Sigmoid colon (tissue), 7 donors: ENCODE data around the gene GBF1. TPM values are rescaled to one million over a fixed set of nuclear protein-coding genes. Genes with fewer than 3 reads are reported as not detected.

Experiments used
- DNase-seq: peaks from one replicate; pipeline ENCODE4 v3.0.0-alpha.2; 2019
- H3K27ac ChIP-seq, 4 donors: fragments of 200-600 bp; sonication (generic); one replicate each; pipeline ENCODE4 v1.5.1; 2016 to 2019; ENCODE audit warnings: mild to moderate bottlenecking in 1 of 4
- H3K27me3 ChIP-seq, 3 donors: fragments of 200-600 bp; sonication (generic); one replicate each; pipeline ENCODE4 v1.5.1; 2019; ENCODE audit warnings: mild to moderate bottlenecking in 1 of 3
- H3K36me3 ChIP-seq, 4 donors: fragments of 200-600 bp; sonication (generic); one replicate each; pipeline ENCODE4 v1.5.1; 2016 to 2019
- H3K4me1 ChIP-seq, 4 donors: fragments of 200-600 bp; sonication (generic); one replicate each; pipeline ENCODE4 v1.5.1; 2017 to 2019
- H3K4me3 ChIP-seq, 4 donors: fragments of 200-600 bp; sonication (generic); one replicate each; pipeline ENCODE4 v1.5.1; 2017 to 2019; ENCODE audit warnings: mild to moderate bottlenecking in 2 of 4, moderate library complexity in 1 of 4
- H3K9me3 ChIP-seq, 4 donors: fragments of 200-600 bp in 3 of 4; sonication (generic) in 3 of 4; one replicate each; pipeline versions ENCODE4 v1.5.1 to v1.6.1; 2013 to 2019
- EP300 ChIP-seq, 4 donors: sonication (generic); formaldehyde crosslinking; IDR thresholded peaks; one replicate each; pipeline ENCODE4 v1.6.1; 2017; ENCODE audit warnings: antibody characterized with exemption in 4 of 4
- POLR2A ChIP-seq, 2 donors: fragments of 450-650 bp; IDR thresholded peaks; one replicate each; pipeline ENCODE4 v1.6.1; 2016; ENCODE audit warnings: antibody characterized with exemption in 2 of 2, mild to moderate bottlenecking in 2 of 2, moderate library complexity in 2 of 2
- POLR2AphosphoS5 ChIP-seq, 4 donors: sonication (generic); formaldehyde crosslinking; IDR thresholded peaks; one replicate each; pipeline ENCODE4 v1.6.1; 2017; ENCODE audit warnings: antibody characterized with exemption in 4 of 4
- WGBS, 2 donors: extraction: QIAGEN DNeasy Blood & Tissue Kit; methylation state at CpG; one replicate each; pipeline ENCODE4 v1.1.7; 2013; 5-methylcytosine and 5-hydroxymethylcytosine counted together
- intact Hi-C: fragments of 100-400 bp; cut with DNase I; formaldehyde crosslinking; loops from one replicate; pipeline ENCODE4 v1.15.1; 2023
- polyA plus RNA-seq, 3 donors: library from polyadenylated mRNA; stranded (reverse); fragments of 200-250 nt; gene quantifications; one replicate each; pipeline ENCODE4 v1.2.3, GENCODE V29; 2013
- total RNA-seq, 4 donors: library from RNA; depleted of rRNA; stranded (reverse); fragments of >200 nt; gene quantifications; one replicate each; pipeline ENCODE4 v1.1.0, GENCODE V29; 2016
- TF ChIP-seq, protein P1 (sequence below), 4 experiments: fragments of 450-650 bp in 3 of 4; fragments of 200-600 bp in 1 of 4; IDR thresholded peaks; one replicate each; pipeline ENCODE4 v1.5.1; 2016 to 2019; ENCODE audit warnings: antibody characterized with exemption in 4 of 4, mild to moderate bottlenecking in 3 of 4, moderate library complexity in 2 of 4
- donor health status: healthy with polysubstance abuse.
- donor health status: Bipolar disorder and iron deficiency.
- donor health status: healthy.

The GBF1 gene
- total and polyA plus RNA-seq, 7 donors, result 8.4 to 38.2 (median 18.5) TPM

GRCh38 chr10:102416695-102417094, 171.4 kb downstream of the GBF1 start:
- intact Hi-C loops, result no loop called here
- H3K36me3 ChIP-seq, result no peaks in the 10 kb centered on the region
- H3K27me3 ChIP-seq, result peaks cover 10 to 43% (median 11%) of the 10 kb centered on the region in 3 donors
- no peak for TF ChIP-seq POLR2AphosphoS5 (IDR thresholded peaks at IDR 0.05)
- no peak for TF ChIP-seq EP300 (IDR thresholded peaks at IDR 0.05)
- TF ChIP-seq, protein P1, sequence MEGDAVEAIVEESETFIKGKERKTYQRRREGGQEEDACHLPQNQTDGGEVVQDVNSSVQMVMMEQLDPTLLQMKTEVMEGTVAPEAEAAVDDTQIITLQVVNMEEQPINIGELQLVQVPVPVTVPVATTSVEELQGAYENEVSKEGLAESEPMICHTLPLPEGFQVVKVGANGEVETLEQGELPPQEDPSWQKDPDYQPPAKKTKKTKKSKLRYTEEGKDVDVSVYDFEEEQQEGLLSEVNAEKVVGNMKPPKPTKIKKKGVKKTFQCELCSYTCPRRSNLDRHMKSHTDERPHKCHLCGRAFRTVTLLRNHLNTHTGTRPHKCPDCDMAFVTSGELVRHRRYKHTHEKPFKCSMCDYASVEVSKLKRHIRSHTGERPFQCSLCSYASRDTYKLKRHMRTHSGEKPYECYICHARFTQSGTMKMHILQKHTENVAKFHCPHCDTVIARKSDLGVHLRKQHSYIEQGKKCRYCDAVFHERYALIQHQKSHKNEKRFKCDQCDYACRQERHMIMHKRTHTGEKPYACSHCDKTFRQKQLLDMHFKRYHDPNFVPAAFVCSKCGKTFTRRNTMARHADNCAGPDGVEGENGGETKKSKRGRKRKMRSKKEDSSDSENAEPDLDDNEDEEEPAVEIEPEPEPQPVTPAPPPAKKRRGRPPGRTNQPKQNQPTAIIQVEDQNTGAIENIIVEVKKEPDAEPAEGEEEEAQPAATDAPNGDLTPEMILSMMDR (IDR thresholded peaks at IDR 0.05), result no peak
- no peak overlapping the region for H3K27ac ChIP-seq
- peak; percentile 56 for DNase-seq
- H3K9me3 ChIP-seq, result no peaks in the 10 kb centered on the region
- 86 to 88% methylated on average over 20 of the region's 20 CpGs for WGBS, 2 donors
- H3K4me1 ChIP-seq, result peaks cover 0 to 25% (median 20%) of the 10 kb centered on the region in 4 donors
- no peak overlapping the region for H3K4me3 ChIP-seq

DNA sequence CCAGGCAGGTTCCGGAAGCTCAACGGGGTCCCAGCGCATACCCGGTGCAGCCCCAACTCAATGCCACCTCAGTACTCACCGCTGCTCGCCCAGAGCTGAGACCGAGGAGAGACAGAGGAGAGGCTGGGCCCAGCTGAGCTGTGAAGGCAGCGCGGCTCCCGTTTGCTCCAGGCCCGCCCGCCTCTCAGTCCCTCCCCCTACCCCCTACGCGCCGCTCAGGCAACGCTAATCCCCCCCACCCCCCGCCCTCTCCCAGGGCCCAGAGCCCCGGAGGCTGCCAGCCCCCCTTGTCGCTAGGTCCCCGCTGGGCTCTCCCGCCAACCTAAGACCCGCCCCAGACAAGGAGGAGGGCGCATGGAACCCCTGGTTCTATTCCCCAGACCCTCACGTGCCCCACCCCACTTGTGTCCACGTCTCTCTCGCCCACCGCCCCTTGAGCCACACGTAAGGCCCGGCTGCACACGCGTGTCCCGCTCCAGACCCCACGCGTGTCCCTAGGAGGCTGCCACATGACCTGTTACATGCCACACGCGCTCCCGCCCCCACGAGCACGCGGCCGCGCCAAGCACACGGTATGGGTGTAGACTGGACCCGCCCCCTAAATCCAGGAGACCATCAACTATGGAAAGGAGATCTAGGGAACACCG, 173.4 kb downstream of the GBF1 start, which contains the start of gene PSD:
PSD (minus strand) TSS at position 164 of the 647 bp plus-strand sequence. CDS start 1,747 bp downstream, outside the sequence.
- Histone ChIP-seq H3K9me3 (no peaks in the 10 kb centered on the region), H3K4me1 (peaks cover 0 to 42% (median 36%) of the 10 kb centered on the region in 4 donors), H3K27ac (peak within 1 kb of the TSS in 3 of 4 donors; percentile 86 to 96 (median 91)), H3K27me3 (peaks cover 7 to 38% (median 11%) of the 10 kb centered on the region in 3 donors), H3K36me3 (peaks cover under 1 to 11% (median 7%) of the 10 kb centered on the region in 4 donors), H3K4me3 (peak within 1 kb of the TSS in 3 of 4 donors; percentile 61 to 89 (median 73))
- DNase-seq, result no peak
- intact Hi-C loops, result no loop called here
- 8% methylated on average over 45 of the region's 45 CpGs for WGBS, 2 donors
- TF ChIP-seq EP300 (IDR thresholded peaks at IDR 0.05) (no peak), POLR2A (IDR thresholded peaks at IDR 0.05) (no peak), POLR2AphosphoS5 (IDR thresholded peaks at IDR 0.05) (no peak)
- TF ChIP-seq, protein P1 (IDR thresholded peaks at IDR 0.05), result no peak

DNA sequence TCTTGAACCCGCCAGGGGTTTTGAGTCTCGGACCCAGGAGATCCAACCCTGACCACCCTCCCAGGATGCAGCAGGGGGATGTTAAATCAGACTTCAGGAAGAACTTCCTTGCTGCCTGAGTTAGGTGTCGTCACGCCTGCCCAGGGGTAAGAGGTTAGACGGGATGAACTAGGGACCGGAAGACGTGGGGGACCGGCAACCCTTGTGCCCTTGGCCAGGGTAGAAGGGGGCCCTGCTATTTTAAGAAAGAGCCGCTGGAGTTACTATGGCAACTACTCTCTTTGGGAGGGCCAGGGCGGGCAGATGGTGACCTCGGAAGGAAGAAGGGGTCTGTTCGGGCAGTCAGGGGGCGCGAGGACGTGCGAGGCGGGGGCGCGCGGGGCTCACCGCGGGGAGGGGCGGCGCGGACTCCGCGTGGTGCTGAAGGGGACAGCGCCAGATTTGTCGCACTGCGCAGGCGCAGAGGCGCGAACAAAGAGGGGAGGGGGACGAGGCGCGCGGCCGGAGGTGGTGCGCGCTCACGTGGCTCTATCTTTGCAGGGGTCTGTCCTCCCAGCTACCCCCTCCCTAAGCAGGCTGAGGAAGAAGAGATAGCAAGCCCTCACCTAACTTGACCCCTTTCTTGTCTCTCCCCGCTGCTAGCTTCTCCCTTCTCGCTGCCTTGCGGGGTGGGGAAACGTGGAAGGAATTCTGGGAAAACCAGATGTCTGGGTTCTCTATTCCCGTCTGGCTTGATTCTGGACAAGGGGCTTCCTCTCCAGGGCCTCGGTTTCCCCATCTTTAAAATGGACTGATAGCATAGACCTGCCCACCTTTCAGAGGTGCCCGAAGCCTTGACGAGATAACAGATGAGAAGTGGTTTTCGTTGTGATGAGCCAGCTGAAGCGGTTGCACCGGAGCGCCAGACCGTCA, 174.2 kb downstream of the GBF1 start:
- H3K9me3 ChIP-seq, result no peaks in the 10 kb centered on the region
- TF ChIP-seq, protein P1 (IDR thresholded peaks at IDR 0.05), result peak in 1 of 4 experiments; percentile 6
- TF ChIP-seq EP300 (IDR thresholded peaks at IDR 0.05) (no peak), POLR2A (IDR thresholded peaks at IDR 0.05) (no peak), POLR2AphosphoS5 (IDR thresholded peaks at IDR 0.05) (peak in 1 of 4 donors; percentile 6)
- no peak for DNase-seq
- peak overlapping the region; percentile 86 to 96 (median 91) for H3K27ac ChIP-seq
- H3K36me3 ChIP-seq, result peaks cover 8 to 18% (median 11%) of the 10 kb centered on the region in 4 donors
- peaks cover 7 to 33% (median 11%) of the 10 kb centered on the region in 3 donors for H3K27me3 ChIP-seq
- 1% methylated on average over 54 of the region's 54 CpGs for WGBS, 2 donors
- H3K4me1 ChIP-seq, result peaks cover 0 to 42% (median 36%) of the 10 kb centered on the region in 4 donors
- intact Hi-C loops, result loop anchor here (5.0 kb wide), 2 partner anchors 58 to 163 kb away; no protein-coding TSS in a partner anchor
- peak overlapping the region in 3 of 4 donors; percentile 61 to 89 (median 73) for H3K4me3 ChIP-seq

GRCh38 chr10:102420181-102420713, 174.9 kb downstream of the GBF1 start:
- Histone ChIP-seq H3K4me1 (peaks cover 0 to 42% (median 36%) of the 10 kb centered on the region in 4 donors), H3K27me3 (peaks cover 2 to 27% (median 11%) of the 10 kb centered on the region in 3 donors), H3K9me3 (no peaks in the 10 kb centered on the region), H3K27ac (peak overlapping the region; percentile 86 to 96 (median 91)), H3K36me3 (peaks cover 10 to 24% (median 11%) of the 10 kb centered on the region in 4 donors), H3K4me3 (peak overlapping the region; percentile 61 to 89 (median 76))
- intact Hi-C loops, result loop anchor here (5.0 kb wide), 2 partner anchors 57 to 162 kb away; no protein-coding TSS in a partner anchor
- DNase-seq, result no peak
- 1 to 2% methylated on average over 21 of the region's 21 CpGs for WGBS, 2 donors
- TF ChIP-seq, protein P1 (IDR thresholded peaks at IDR 0.05), result no peak
- TF ChIP-seq POLR2A (IDR thresholded peaks at IDR 0.05), result peak in 1 of 2 donors; percentile 7
- TF ChIP-seq POLR2AphosphoS5 (IDR thresholded peaks at IDR 0.05), result peak in 1 of 4 donors; percentile 50
- TF ChIP-seq EP300 (IDR thresholded peaks at IDR 0.05), result no peak
